Measurements from ENCODE around the gene OR51G2. TPM values are rescaled to one million over a fixed set of nuclear protein-coding genes. Genes with fewer than 3 reads are reported as not detected.

OR51G2 gene
- total and polyA plus RNA-seq, 2 donors (not counting 1 experiment from before 2014, with no cell fraction given): not detected

DNA sequence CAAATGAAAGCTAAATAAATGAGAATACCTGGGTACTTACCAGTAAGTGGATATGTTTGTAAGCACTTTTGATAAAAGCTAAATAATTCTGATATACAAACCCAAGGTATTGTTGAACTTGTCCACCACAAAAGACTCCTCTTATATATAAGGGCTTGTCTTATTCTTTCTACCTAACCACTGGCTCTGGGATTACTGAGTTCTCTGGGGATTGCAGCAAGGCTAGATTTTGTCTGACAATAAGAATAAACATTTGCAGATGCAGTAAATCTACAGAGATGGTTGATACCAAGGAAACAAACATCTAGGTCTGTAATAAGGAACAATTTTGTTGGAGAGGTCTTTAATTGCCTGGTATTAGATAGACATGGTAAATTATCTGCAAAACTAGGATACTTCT, 28.4 kb upstream of the OR51G2 start, which contains the start of gene OR51A4:
Gene OR51A4, minus strand, starts transcription at position 101 of the 400 bp plus-strand sequence. CDS start 505 bp downstream, outside the sequence.
- H3K9me3 Mint-ChIP-seq (ENCODE audit: insufficient read depth): no peaks in the 10 kb centered on the region
- no peak for DNase-seq
- Histone ChIP-seq H3K27me3 (replicated peaks in 1 of 4; ENCODE audit: control extremely low read depth in 1 of 4, control insufficient read depth in 3 of 4, insufficient read depth in 4 of 4, low read length in 3 of 4) (no peaks in the 10 kb centered on the region), H3K79me2 (ENCODE audit: control insufficient read depth, insufficient read depth, low read length) (no peaks in the 10 kb centered on the region), H3K4me1 (ENCODE audit: control insufficient read depth in 2 of 2, insufficient read depth in 2 of 2, low read length in 2 of 2) (no peaks in the 10 kb centered on the region), H4K20me1 (ENCODE audit: control insufficient read depth, insufficient read depth, low read length, poor library complexity, severe bottlenecking) (no peaks in the 10 kb centered on the region), H3K27ac (ENCODE audit: low read length in 2 of 2) (no peak within 1 kb of the TSS), H2AFZ (ENCODE audit: insufficient read depth, low read depth, low read length, poor library complexity, severe bottlenecking) (no peak within 1 kb of the TSS), H3K9ac (ENCODE audit: low read length) (no peak within 1 kb of the TSS), H3K36me3 (replicated peaks in 1 of 2; ENCODE audit: control extremely low read depth in 1 of 2, control insufficient read depth in 1 of 2, extremely low read depth in 1 of 2, insufficient read depth in 2 of 2, low read length in 1 of 2) (no peaks in the 10 kb centered on the region), H3K4me3 (ENCODE audit: control extremely low read depth in 1 of 5, extremely low read depth in 1 of 5, insufficient read depth in 1 of 5, low read depth in 2 of 5, low read length in 4 of 5) (no peak within 1 kb of the TSS), H3K9me3 (ENCODE audit: control extremely low read depth in 1 of 3, control insufficient read depth in 2 of 3, insufficient read depth in 1 of 3, low read length in 2 of 3) (no peaks in the 10 kb centered on the region), H3K4me2 (replicated peaks; ENCODE audit: low read depth, low read length, poor library complexity, severe bottlenecking) (no peak within 1 kb of the TSS)
- H3K4me3 Mint-ChIP-seq: no peak within 1 kb of the TSS
- CTCF ChIA-PET: no interaction called here
- POLR2A ChIA-PET: no interaction called here
- no peaks in the 10 kb centered on the region for H3K4me1 Mint-ChIP-seq
- intact Hi-C loops (cut with micrococcal nuclease): no loop called here
- peaks cover 9% of the 10 kb centered on the region for H3K27me3 Mint-ChIP-seq
- no peak for TF ChIP-seq EZH2 (IDR thresholded peaks at IDR 0.05; ENCODE audit: borderline replicate concordance, insufficient read depth, low read depth, low read length, poor library complexity, severe bottlenecking)
- TF ChIP-seq, protein P1, sequence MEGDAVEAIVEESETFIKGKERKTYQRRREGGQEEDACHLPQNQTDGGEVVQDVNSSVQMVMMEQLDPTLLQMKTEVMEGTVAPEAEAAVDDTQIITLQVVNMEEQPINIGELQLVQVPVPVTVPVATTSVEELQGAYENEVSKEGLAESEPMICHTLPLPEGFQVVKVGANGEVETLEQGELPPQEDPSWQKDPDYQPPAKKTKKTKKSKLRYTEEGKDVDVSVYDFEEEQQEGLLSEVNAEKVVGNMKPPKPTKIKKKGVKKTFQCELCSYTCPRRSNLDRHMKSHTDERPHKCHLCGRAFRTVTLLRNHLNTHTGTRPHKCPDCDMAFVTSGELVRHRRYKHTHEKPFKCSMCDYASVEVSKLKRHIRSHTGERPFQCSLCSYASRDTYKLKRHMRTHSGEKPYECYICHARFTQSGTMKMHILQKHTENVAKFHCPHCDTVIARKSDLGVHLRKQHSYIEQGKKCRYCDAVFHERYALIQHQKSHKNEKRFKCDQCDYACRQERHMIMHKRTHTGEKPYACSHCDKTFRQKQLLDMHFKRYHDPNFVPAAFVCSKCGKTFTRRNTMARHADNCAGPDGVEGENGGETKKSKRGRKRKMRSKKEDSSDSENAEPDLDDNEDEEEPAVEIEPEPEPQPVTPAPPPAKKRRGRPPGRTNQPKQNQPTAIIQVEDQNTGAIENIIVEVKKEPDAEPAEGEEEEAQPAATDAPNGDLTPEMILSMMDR (IDR thresholded peaks at IDR 0.05): no peak
- no peak for ATAC-seq (ENCODE audit: low read depth)
- H3K27ac Mint-ChIP-seq: no peak within 1 kb of the TSS

DNA sequence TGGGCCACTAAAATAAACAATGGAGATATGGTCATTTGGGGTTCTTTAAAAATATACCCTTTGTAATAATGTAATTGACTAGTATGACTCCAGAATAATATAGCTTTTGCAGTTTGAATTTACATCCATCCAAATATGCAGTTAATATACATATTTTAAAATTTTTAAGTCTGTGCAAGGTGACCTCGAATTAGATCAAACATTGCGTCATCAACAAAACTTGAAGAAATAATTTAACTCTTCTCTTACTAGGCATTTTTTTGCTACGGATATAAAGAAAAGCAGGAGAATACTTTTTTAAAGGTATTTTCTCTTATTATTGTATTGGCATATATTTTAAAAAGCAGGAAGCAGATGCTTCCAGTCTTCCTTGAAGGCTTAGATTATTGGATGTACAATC, 17.6 kb upstream of the OR51G2 start:
- TF ChIP-seq, protein P1 (IDR thresholded peaks at IDR 0.05): no peak
- Histone ChIP-seq H3K36me3 (replicated peaks in 1 of 2; ENCODE audit: control extremely low read depth in 1 of 2, control insufficient read depth in 1 of 2, extremely low read depth in 1 of 2, insufficient read depth in 2 of 2, low read length in 1 of 2) (no peaks in the 10 kb centered on the region), H3K4me3 (ENCODE audit: control extremely low read depth in 1 of 5, extremely low read depth in 1 of 5, insufficient read depth in 1 of 5, low read depth in 2 of 5, low read length in 4 of 5) (no peak overlapping the region), H3K4me2 (replicated peaks; ENCODE audit: low read depth, low read length, poor library complexity, severe bottlenecking) (no peak overlapping the region), H3K9me3 (ENCODE audit: control extremely low read depth in 1 of 3, control insufficient read depth in 2 of 3, insufficient read depth in 1 of 3, low read length in 2 of 3) (no peaks in the 10 kb centered on the region), H3K9ac (ENCODE audit: low read length) (no peak overlapping the region), H3K27ac (ENCODE audit: low read length in 2 of 2) (no peak overlapping the region), H4K20me1 (ENCODE audit: control insufficient read depth, insufficient read depth, low read length, poor library complexity, severe bottlenecking) (no peaks in the 10 kb centered on the region), H3K79me2 (ENCODE audit: control insufficient read depth, insufficient read depth, low read length) (no peaks in the 10 kb centered on the region), H2AFZ (ENCODE audit: insufficient read depth, low read depth, low read length, poor library complexity, severe bottlenecking) (no peak overlapping the region), H3K27me3 (replicated peaks in 1 of 4; ENCODE audit: control extremely low read depth in 1 of 4, control insufficient read depth in 3 of 4, insufficient read depth in 4 of 4, low read length in 3 of 4) (no peaks in the 10 kb centered on the region), H3K4me1 (ENCODE audit: control insufficient read depth in 2 of 2, insufficient read depth in 2 of 2, low read length in 2 of 2) (no peaks in the 10 kb centered on the region)
- Mint-ChIP-seq H3K27me3 (peaks cover 6% of the 10 kb centered on the region), H3K27ac (no peak overlapping the region), H3K4me3 (no peak overlapping the region), H3K4me1 (no peaks in the 10 kb centered on the region), H3K9me3 (ENCODE audit: insufficient read depth) (peaks cover 3% of the 10 kb centered on the region)
- DNase-seq: no peak
- ChIA-PET POLR2A (no interaction called here), CTCF (no interaction called here)
- intact Hi-C loops (cut with micrococcal nuclease): no loop called here
- no CpG with 5 or more reads among the region's 3 CpGs for WGBS (ENCODE audit: insufficient coverage)
- no peak for ATAC-seq (ENCODE audit: low read depth)

Measured in B cell (primary cell).